ENCODE data around the gene XRCC6. TPM values are rescaled to one million over a fixed set of nuclear protein-coding genes. Genes with fewer than 3 reads are reported as not detected.

Gene XRCC6
- total and polyA plus RNA-seq, 2 of the 13 experiments (the other 11 are each of a cell fraction or from before 2014, with no cell fraction given): 124 to 625 TPM

DNA sequence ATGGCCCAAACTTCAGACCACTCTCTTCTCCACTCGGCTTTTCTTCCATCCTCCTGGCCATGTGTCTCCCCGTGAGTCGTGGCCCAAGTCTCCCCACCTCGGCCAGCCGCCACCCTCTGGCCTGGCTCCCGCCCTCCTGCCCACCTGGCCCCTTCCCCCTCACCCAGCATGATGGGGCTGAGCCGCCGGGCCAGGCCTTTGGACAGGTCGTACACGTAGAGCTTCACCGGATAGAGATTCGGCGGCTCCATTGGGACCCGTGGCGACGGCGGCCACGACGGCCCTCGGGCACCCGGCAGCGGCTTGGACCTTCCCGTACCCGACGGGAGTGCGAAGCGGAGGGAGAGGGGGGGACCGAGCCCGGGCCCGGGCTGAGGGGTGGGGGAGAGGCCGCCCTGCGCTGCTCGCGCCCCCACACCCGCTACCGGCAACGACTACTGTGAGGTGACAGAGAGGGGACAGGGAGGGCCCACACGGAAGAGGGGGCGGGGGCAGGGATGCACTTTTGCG is 451 bp upstream of the XRCC6 start, which contains the start of gene DESI1 (continued):
- TF ChIP-seq, protein P1, sequence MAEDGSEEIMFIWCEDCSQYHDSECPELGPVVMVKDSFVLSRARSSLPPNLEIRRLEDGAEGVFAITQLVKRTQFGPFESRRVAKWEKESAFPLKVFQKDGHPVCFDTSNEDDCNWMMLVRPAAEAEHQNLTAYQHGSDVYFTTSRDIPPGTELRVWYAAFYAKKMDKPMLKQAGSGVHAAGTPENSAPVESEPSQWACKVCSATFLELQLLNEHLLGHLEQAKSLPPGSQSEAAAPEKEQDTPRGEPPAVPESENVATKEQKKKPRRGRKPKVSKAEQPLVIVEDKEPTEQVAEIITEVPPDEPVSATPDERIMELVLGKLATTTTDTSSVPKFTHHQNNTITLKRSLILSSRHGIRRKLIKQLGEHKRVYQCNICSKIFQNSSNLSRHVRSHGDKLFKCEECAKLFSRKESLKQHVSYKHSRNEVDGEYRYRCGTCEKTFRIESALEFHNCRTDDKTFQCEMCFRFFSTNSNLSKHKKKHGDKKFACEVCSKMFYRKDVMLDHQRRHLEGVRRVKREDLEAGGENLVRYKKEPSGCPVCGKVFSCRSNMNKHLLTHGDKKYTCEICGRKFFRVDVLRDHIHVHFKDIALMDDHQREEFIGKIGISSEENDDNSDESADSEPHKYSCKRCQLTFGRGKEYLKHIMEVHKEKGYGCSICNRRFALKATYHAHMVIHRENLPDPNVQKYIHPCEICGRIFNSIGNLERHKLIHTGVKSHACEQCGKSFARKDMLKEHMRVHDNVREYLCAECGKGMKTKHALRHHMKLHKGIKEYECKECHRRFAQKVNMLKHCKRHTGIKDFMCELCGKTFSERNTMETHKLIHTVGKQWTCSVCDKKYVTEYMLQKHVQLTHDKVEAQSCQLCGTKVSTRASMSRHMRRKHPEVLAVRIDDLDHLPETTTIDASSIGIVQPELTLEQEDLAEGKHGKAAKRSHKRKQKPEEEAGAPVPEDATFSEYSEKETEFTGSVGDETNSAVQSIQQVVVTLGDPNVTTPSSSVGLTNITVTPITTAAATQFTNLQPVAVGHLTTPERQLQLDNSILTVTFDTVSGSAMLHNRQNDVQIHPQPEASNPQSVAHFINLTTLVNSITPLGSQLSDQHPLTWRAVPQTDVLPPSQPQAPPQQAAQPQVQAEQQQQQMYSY (CRISPR knock-in tag; IDR thresholded peaks at IDR 0.05): no peak
- TF ChIP-seq TEAD3 (CRISPR knock-in tag; optimal IDR thresholded peaks at IDR 0.05; ENCODE audit: borderline replicate concordance) (no peak), ZSCAN31 (CRISPR knock-in tag; IDR thresholded peaks at IDR 0.05; ENCODE audit: low read depth) (no peak), ZNF883 (CRISPR knock-in tag; IDR thresholded peaks at IDR 0.05; ENCODE audit: not compliant biosample characterization) (peak; percentile 64), ZNF773 (CRISPR knock-in tag; IDR thresholded peaks at IDR 0.05; ENCODE audit: borderline replicate concordance) (no peak; the same call in 1 of the 2 replicates), EHMT2 (IDR thresholded peaks at IDR 0.05; ENCODE audit: borderline replicate concordance, low read depth, low read length) (no peak), ZNF484 (CRISPR knock-in tag; IDR thresholded peaks at IDR 0.05; ENCODE audit: borderline replicate concordance, low read depth) (0 out of 2 replicates have a peak, but pooled peaks have one; percentile 72), BHLHE40 (IDR thresholded peaks at IDR 0.05; ENCODE audit: low read length) (no peak), NR2C2 (CRISPR knock-in tag; IDR thresholded peaks at IDR 0.05; ENCODE audit: borderline replicate concordance) (no peak), ZNF337 (CRISPR knock-in tag; IDR thresholded peaks at IDR 0.05; ENCODE audit: borderline replicate concordance, low read depth) (no peak; the same call in 1 of the 2 replicates), PTBP1 (IDR thresholded peaks at IDR 0.05; ENCODE audit: low read depth, low read length, poor library complexity, severe bottlenecking) (no peak)
- TF ChIP-seq, protein P2, sequence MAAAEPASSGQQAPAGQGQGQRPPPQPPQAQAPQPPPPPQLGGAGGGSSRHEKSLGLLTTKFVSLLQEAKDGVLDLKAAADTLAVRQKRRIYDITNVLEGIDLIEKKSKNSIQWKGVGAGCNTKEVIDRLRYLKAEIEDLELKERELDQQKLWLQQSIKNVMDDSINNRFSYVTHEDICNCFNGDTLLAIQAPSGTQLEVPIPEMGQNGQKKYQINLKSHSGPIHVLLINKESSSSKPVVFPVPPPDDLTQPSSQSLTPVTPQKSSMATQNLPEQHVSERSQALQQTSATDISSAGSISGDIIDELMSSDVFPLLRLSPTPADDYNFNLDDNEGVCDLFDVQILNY (CRISPR knock-in tag; conservative IDR thresholded peaks at IDR 0.05): no peak
- TF ChIP-seq, protein P3, sequence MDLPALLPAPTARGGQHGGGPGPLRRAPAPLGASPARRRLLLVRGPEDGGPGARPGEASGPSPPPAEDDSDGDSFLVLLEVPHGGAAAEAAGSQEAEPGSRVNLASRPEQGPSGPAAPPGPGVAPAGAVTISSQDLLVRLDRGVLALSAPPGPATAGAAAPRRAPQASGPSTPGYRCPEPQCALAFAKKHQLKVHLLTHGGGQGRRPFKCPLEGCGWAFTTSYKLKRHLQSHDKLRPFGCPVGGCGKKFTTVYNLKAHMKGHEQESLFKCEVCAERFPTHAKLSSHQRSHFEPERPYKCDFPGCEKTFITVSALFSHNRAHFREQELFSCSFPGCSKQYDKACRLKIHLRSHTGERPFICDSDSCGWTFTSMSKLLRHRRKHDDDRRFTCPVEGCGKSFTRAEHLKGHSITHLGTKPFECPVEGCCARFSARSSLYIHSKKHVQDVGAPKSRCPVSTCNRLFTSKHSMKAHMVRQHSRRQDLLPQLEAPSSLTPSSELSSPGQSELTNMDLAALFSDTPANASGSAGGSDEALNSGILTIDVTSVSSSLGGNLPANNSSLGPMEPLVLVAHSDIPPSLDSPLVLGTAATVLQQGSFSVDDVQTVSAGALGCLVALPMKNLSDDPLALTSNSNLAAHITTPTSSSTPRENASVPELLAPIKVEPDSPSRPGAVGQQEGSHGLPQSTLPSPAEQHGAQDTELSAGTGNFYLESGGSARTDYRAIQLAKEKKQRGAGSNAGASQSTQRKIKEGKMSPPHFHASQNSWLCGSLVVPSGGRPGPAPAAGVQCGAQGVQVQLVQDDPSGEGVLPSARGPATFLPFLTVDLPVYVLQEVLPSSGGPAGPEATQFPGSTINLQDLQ (CRISPR knock-in tag; IDR thresholded peaks at IDR 0.05): no peak
- TF ChIP-seq, protein P4, sequence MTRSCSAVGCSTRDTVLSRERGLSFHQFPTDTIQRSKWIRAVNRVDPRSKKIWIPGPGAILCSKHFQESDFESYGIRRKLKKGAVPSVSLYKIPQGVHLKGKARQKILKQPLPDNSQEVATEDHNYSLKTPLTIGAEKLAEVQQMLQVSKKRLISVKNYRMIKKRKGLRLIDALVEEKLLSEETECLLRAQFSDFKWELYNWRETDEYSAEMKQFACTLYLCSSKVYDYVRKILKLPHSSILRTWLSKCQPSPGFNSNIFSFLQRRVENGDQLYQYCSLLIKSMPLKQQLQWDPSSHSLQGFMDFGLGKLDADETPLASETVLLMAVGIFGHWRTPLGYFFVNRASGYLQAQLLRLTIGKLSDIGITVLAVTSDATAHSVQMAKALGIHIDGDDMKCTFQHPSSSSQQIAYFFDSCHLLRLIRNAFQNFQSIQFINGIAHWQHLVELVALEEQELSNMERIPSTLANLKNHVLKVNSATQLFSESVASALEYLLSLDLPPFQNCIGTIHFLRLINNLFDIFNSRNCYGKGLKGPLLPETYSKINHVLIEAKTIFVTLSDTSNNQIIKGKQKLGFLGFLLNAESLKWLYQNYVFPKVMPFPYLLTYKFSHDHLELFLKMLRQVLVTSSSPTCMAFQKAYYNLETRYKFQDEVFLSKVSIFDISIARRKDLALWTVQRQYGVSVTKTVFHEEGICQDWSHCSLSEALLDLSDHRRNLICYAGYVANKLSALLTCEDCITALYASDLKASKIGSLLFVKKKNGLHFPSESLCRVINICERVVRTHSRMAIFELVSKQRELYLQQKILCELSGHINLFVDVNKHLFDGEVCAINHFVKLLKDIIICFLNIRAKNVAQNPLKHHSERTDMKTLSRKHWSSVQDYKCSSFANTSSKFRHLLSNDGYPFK (CRISPR knock-in tag; IDR thresholded peaks at IDR 0.05; ENCODE audit: borderline replicate concordance): 0 out of 2 replicates have a peak, but pooled peaks have one; percentile 0
- TF ChIP-seq, protein P5, sequence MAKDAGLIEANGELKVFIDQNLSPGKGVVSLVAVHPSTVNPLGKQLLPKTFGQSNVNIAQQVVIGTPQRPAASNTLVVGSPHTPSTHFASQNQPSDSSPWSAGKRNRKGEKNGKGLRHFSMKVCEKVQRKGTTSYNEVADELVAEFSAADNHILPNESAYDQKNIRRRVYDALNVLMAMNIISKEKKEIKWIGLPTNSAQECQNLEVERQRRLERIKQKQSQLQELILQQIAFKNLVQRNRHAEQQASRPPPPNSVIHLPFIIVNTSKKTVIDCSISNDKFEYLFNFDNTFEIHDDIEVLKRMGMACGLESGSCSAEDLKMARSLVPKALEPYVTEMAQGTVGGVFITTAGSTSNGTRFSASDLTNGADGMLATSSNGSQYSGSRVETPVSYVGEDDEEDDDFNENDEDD (CRISPR knock-in tag; IDR thresholded peaks at IDR 0.05; ENCODE audit: borderline replicate concordance): no peak
